Endothelial cell (in vitro differentiated cells): ENCODE measurements around the gene MANEA. TPM values are rescaled to one million over a fixed set of nuclear protein-coding genes. Genes with fewer than 3 reads are reported as not detected.
"Not testable (repeated sequence)": the region's sequence is repeated elsewhere in the genome, so short reads cannot be mapped to it uniquely, and the experiment has no call there.

ENCODE experiments used
- DNase-seq: peaks from one replicate; pipeline ENCODE4 v3.0.0; 2021; ENCODE audit warnings: low spot score
- H3K27ac Mint-ChIP-seq: one replicate; pipeline ENCODE4 v1.8.0; 2021; ENCODE audit warnings: mixed read lengths, inconsistent platforms; ENCODE audit not compliant: unreplicated experiment
- H3K27me3 Mint-ChIP-seq: one replicate; pipeline ENCODE4 v1.8.0; 2021; ENCODE audit warnings: mild to moderate bottlenecking, moderate library complexity, mixed read lengths, inconsistent platforms; ENCODE audit not compliant: unreplicated experiment
- H3K36me3 Mint-ChIP-seq: one replicate; pipeline ENCODE4 v1.8.0; 2021; ENCODE audit warnings: mild to moderate bottlenecking, low read depth, mixed read lengths, inconsistent platforms; ENCODE audit not compliant: unreplicated experiment
- H3K4me1 Mint-ChIP-seq: one replicate; pipeline ENCODE4 v1.8.0; 2021; ENCODE audit warnings: mild to moderate bottlenecking, mixed read lengths, inconsistent platforms; ENCODE audit not compliant: unreplicated experiment
- H3K4me3 Mint-ChIP-seq: one replicate; pipeline ENCODE4 v1.8.0; 2021; ENCODE audit warnings: mild to moderate bottlenecking, mixed read lengths, inconsistent platforms; ENCODE audit not compliant: unreplicated experiment
- H3K9me3 Mint-ChIP-seq: one replicate; pipeline ENCODE4 v1.8.0; 2021; ENCODE audit warnings: mixed read lengths, inconsistent platforms; ENCODE audit not compliant: unreplicated experiment
- CTCF ChIP-seq: fragments of 200-600 bp; sonication (generic); IDR thresholded peaks from one replicate; pipeline ENCODE4 v1.5.0; 2021; ENCODE audit warnings: antibody characterized with exemption; ENCODE audit not compliant: unreplicated experiment
- total RNA-seq: library from RNA; stranded (reverse); fragmentation: NEBNext Ultra II Directional; extraction: Animal tissue kit (Norgen Biotek cat#: 25700); gene quantifications from one replicate; pipeline ENCODE4 v1.2.1, GENCODE V29; 2021; ENCODE audit not compliant: unreplicated experiment

The MANEA gene
- total RNA-seq, 1 donor from 2014 or later: 7.5 TPM

GRCh38 chr6:95581073-95581472, 3.7 kb downstream of the MANEA start:
- no peak for DNase-seq
- Mint-ChIP-seq H3K9me3 (no peaks in the 10 kb centered on the region), H3K4me3 (no peak overlapping the region), H3K4me1 (peaks cover 6% of the 10 kb centered on the region), H3K27me3 (peaks cover 2% of the 10 kb centered on the region), H3K36me3 (peaks cover 7% of the 10 kb centered on the region), H3K27ac (no peak overlapping the region)
- TF ChIP-seq CTCF: no peak

GRCh38 chr6:95584226-95584625, 6.9 kb downstream of the MANEA start:
- H3K27ac Mint-ChIP-seq, H3K36me3 Mint-ChIP-seq, H3K9me3 Mint-ChIP-seq, H3K4me1 Mint-ChIP-seq, H3K27me3 Mint-ChIP-seq, DNase-seq: not testable (repeated sequence)
- peak overlapping the region; percentile 56 for H3K4me3 Mint-ChIP-seq

- H3K27me3 Mint-ChIP-seq: no peaks in the 10 kb centered on the region
- H3K4me3 Mint-ChIP-seq: no peak overlapping the region
- TF ChIP-seq CTCF: no peak
- DNase-seq: no peak
- H3K27ac Mint-ChIP-seq: no peak overlapping the region
- no peaks in the 10 kb centered on the region for H3K4me1 Mint-ChIP-seq
- peaks cover 7% of the 10 kb centered on the region for H3K36me3 Mint-ChIP-seq
- no peaks in the 10 kb centered on the region for H3K9me3 Mint-ChIP-seq
Measured at GRCh38 chr6:95587989-95588388, 10.7 kb downstream of the MANEA start.

GRCh38 chr6:95589067-95589466, 11.7 kb downstream of the MANEA start:
- Mint-ChIP-seq H3K27ac (no peak overlapping the region), H3K27me3 (no peaks in the 10 kb centered on the region), H3K36me3 (peaks cover 5% of the 10 kb centered on the region), H3K4me1 (no peaks in the 10 kb centered on the region), H3K9me3 (no peaks in the 10 kb centered on the region), H3K4me3 (no peak overlapping the region)
- TF ChIP-seq CTCF: no peak
- no peak for DNase-seq

GRCh38 chr6:95589826-95590570, 12.7 kb downstream of the MANEA start:
- no peaks in the 10 kb centered on the region for H3K9me3 Mint-ChIP-seq
- no peak overlapping the region for H3K27ac Mint-ChIP-seq
- H3K27me3 Mint-ChIP-seq: no peaks in the 10 kb centered on the region
- no peaks in the 10 kb centered on the region for H3K4me1 Mint-ChIP-seq
- H3K36me3 Mint-ChIP-seq: no peaks in the 10 kb centered on the region
- no peak for DNase-seq
- H3K4me3 Mint-ChIP-seq: no peak overlapping the region
- TF ChIP-seq CTCF: no peak
